Measurements from ENCODE around the gene CCDC57. TPM values are rescaled to one million over a fixed set of nuclear protein-coding genes. Genes with fewer than 3 reads are reported as not detected.

Gene CCDC57
- total RNA-seq, 4 donors from 2014 or later: 8.8 to 31.5 (median 17.1) TPM

DNA sequence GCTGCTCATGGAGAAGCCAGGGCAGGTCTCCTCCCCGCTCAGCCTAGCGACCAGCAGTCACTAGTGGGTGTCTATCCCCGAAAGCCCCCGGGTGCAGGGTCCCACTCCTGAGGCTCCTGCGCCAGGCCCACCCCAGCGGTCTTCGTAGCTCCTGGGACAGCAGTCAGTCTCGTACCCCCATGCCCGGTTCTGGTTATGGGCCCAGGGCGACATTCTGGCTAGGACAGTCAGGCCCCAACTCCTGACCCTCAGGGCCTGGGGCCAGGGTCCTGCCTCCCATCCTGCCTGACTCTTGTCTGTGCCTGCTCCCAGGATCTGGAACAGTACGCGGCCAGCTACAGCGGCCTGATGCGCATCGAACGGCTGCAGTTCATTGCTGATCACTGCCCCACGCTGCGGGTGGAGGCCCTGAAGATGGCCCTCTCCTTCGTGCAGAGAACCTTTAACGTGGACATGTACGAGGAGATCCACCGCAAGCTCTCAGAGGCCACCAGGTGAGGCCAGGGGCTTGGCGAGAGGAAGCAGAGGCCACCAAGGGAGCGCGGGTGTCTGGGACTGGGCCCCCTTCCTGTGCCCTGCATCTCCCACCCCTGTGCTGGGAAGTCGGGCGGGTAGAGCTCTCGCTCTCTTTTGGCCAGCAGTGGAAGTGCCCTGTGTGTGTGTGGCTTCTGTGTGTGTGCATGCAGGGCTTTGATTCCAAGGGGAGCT lies 158.9 kb downstream of the CCDC57 start:
- no peak for TF ChIP-seq CTCF (IDR thresholded peaks at IDR 0.05; ENCODE audit: low read depth)

DNA sequence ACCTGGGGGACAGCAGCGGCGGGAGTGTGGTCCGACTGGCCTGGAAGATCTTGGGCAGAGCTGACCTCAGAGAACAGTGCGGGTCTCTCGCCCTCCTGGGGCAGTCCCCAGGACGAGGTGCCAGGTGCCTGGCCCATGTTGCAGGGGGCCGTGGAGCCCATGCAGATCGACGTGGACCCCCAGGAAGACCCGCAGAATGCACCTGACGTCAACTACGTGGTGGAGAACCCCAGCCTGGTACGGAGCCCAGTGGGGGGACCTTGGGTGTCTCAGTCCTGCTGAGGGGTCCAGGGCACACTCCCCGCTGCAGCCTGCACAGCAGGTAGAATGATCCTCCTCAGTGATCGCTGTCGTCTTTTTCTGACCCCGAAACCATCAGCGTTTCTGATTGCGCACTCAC lies 159.5 kb downstream of the CCDC57 start:
- no peak for TF ChIP-seq CTCF (IDR thresholded peaks at IDR 0.05; ENCODE audit: low read depth)

DNA sequence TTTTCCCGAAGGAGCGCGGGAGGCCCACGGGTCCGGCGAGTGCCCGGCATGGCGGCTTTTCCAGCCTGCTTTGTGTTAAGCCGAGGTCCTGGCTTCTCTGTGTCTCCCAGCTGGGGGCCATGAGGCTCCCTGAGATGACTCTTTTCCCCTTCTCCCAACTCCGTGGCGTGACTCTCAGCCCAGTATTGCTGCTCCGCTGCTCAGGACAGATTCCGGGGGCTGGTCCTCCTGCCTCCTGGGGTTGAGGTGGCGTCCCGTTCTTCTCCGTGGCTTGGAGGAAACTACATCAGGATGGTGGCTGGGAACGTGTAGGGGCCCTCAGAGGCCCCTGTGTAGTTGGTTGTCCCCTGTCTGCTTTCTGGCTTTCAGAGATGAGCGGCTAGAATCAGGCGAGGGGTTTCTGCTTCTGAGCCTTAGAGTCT lies 160.0 kb downstream of the CCDC57 start:
- TF ChIP-seq CTCF (IDR thresholded peaks at IDR 0.05; ENCODE audit: low read depth): no peak

GRCh38 chr17:82051776-82052637 lies 160.6 kb downstream of the CCDC57 start, which contains the start of the genes GPS1 and RFNG:
TSS of gene GPS1 (plus strand) at chr17:82051898. CDS start at chr17:82051932, 34 bp downstream.
TSS of gene RFNG (minus strand) at chr17:82051811. CDS start at chr17:82051766, 45 bp downstream.
- no peak for TF ChIP-seq CTCF (IDR thresholded peaks at IDR 0.05; ENCODE audit: low read depth)

Other genes with a start within 250 kb of the CCDC57 start
- gene ASPSCR1, start 235.2 kb downstream of the CCDC57 start, total RNA-seq: 10 to 100 TPM in 3 of 4 donors, 1 to 10 TPM in 1; 8.2 to 30.1 (median 18.1) TPM
- gene CENPX, start 190.0 kb downstream of the CCDC57 start, total RNA-seq: 10 to 100 TPM; 46.0 to 74.0 (median 57.5) TPM
- gene LRRC45, start 189.5 kb downstream of the CCDC57 start, total RNA-seq: 10 to 100 TPM in 2 of 4 donors, 1 to 10 TPM in 2; 1.8 to 11.7 (median 7.8) TPM
- gene RAC3, start 181.2 kb downstream of the CCDC57 start, total RNA-seq: 10 to 100 TPM in 3 of 4 donors, 1 to 10 TPM in 1; 5.2 to 28.3 (median 14.6) TPM
- 100 to 1,000 TPM; 157 to 383 (median 255) TPM for gene DCXR, start 175.1 kb downstream of the CCDC57 start, total RNA-seq
- gene RFNG, start 161.0 kb downstream of the CCDC57 start, total RNA-seq: 10 to 100 TPM; 22.5 to 66.9 (median 49.0) TPM
- 100 to 1,000 TPM in 1 of 4 donors, 10 to 100 TPM in 3; 42.7 to 125 (median 71.7) TPM for gene GPS1, start 160.9 kb downstream of the CCDC57 start, total RNA-seq
- 100 to 1,000 TPM in 1 of 4 donors, 10 to 100 TPM in 3; 45.0 to 147 (median 52.3) TPM for gene DUS1L, start 147.0 kb downstream of the CCDC57 start, total RNA-seq
- gene FASN, start 114.6 kb downstream of the CCDC57 start, total RNA-seq: 1,000 to 10,000 TPM in 1 of 4 donors, 100 to 1,000 TPM in 3; 148 to 4,879 (median 378) TPM
- 10 to 100 TPM in 3 of 4 donors, 1 to 10 TPM in 1; 2.8 to 64.8 (median 19.2) TPM for gene SLC16A3, start 16.2 kb upstream of the CCDC57 start, total RNA-seq
- gene CSNK1D, start 60.9 kb upstream of the CCDC57 start, total RNA-seq: 100 to 1,000 TPM in 1 of 4 donors, 10 to 100 TPM in 3; 55.1 to 139 (median 64.5) TPM
- gene CD7, start 104.8 kb upstream of the CCDC57 start, total RNA-seq: 1 to 10 TPM in 2 of 4 donors, under 1 TPM in 1, not detected in 1; 0.44 to 2.2 (median 1.8) TPM
- 10 to 100 TPM in 3 of 4 donors, 1 to 10 TPM in 1; 9.5 to 17.5 (median 14.7) TPM for gene SECTM1, start 120.9 kb upstream of the CCDC57 start, total RNA-seq
- not detected for gene TEX19, start 146.4 kb upstream of the CCDC57 start, total RNA-seq
- not detected for gene UTS2R, start 158.9 kb upstream of the CCDC57 start, total RNA-seq
- gene HEXD, start 205.5 kb upstream of the CCDC57 start, total RNA-seq: 100 to 1,000 TPM in 2 of 4 donors, 10 to 100 TPM in 2; 47.0 to 160 (median 105) TPM
- 10 to 100 TPM in 3 of 4 donors, 1 to 10 TPM in 1; 7.7 to 39.9 (median 24.3) TPM for gene OGFOD3, start 205.7 kb upstream of the CCDC57 start, total RNA-seq
- gene CYBC1, start 237.9 kb upstream of the CCDC57 start, total RNA-seq: 10 to 100 TPM; 28.7 to 84.6 (median 64.6) TPM
- 10 to 100 TPM; 32.6 to 56.7 (median 42.8) TPM for gene NARF, start 245.9 kb upstream of the CCDC57 start, total RNA-seq